HepG2 (cell line): Measurements from ENCODE around the gene EPHA3. TPM values are rescaled to one million over a fixed set of nuclear protein-coding genes. Genes with fewer than 3 reads are reported as not detected.

Experiments used
- ATAC-seq: fragments of 200-7000 bp; cut with Tn5 transposase; 3 replicates; pipeline ENCODE4 v1.9.1; 2020; ENCODE audit warnings: mild to moderate bottlenecking, moderate library complexity
- BruUV-seq: library from RNA; stranded (reverse); fragments of 400-500 nt; replicated peaks from 2 replicates; lab custom pipeline; 2021; lab: Mats Ljungman, UMichigan
- CTCF ChIA-PET: fragments of 300-600 bp; formaldehyde crosslinking; extraction: SDS; loops from one replicate; lab custom pipeline; 2021; ENCODE audit warnings: low total read pairs, inconsistent platforms, low intra/inter-chr PET ratio; lab: Yijun Ruan, JAX
- POLR2A ChIA-PET: fragments of 350-600 bp; sonication (Branson Sonifier 250); formaldehyde crosslinking; loops from one replicate; lab custom pipeline; 2020; ENCODE audit warnings: antibody characterized with exemption, inconsistent platforms; lab: Yijun Ruan, JAX
- DNase-seq: peaks from one replicate; pipeline ENCODE4 v3.0.0-alpha.2; 2015; ENCODE audit warnings: low spot score
- FAIRE-seq: peaks from 3 replicates; lab custom pipeline; 2011; peaks lifted over from hg19 to GRCh38; lab: Jason Lieb, UNC
- H2AFZ ChIP-seq: one replicate; pipeline ENCODE4 v1.6.1; 2011; ENCODE audit warnings: low read length, inconsistent platforms
- H3K27ac ChIP-seq: fragments of 300-600 bp; 3 replicates; pipeline ENCODE4 v1.8.0; 2011; ENCODE audit warnings: mixed run types, mild to moderate bottlenecking, mixed read lengths, low read length, inconsistent platforms; ENCODE audit not compliant: insufficient read depth; ENCODE audit errors: extremely low read length
- H3K27me3 ChIP-seq, 2 experiments: fragments of 200-600 bp in 1 of 2; 2 replicates in 1 of 2; 3 replicates in 1 of 2; pipeline versions ENCODE4 v1.6.0 to v1.8.0; 2011; ENCODE audit warnings: low read length in 2 of 2, mild to moderate bottlenecking in 2 of 2, moderate library complexity in 2 of 2, inconsistent platforms in 1 of 2; ENCODE audit not compliant: insufficient read depth in 2 of 2, control insufficient read depth in 1 of 2
- H3K36me3 ChIP-seq, 2 experiments: fragments of 200-600 bp in 1 of 2; replicated peaks in 1 of 2; 2 replicates in 1 of 2; 3 replicates in 1 of 2; pipeline versions ENCODE4 v1.5.1 to v1.8.0; 2011; ENCODE audit warnings: low read length in 2 of 2, inconsistent platforms in 1 of 2; ENCODE audit not compliant: insufficient read depth in 2 of 2, control insufficient read depth in 1 of 2
- H3K4me1 ChIP-seq: 2 replicates; pipeline ENCODE4 v1.5.1; 2012; ENCODE audit warnings: low read length, inconsistent platforms; ENCODE audit not compliant: insufficient read depth
- H3K4me2 ChIP-seq: 2 replicates; pipeline ENCODE4 v1.6.0; 2011; ENCODE audit warnings: low read depth, low read length, inconsistent platforms
- H3K4me3 ChIP-seq, 3 experiments: fragments of 200-600 bp in 1 of 3; sonication (generic), shearing (Covaris generic) in 1 of 3; replicated peaks in 1 of 3; 2 replicates each; pipeline ENCODE4 v1.5.1; 2011 to 2016; ENCODE audit warnings: low read length in 3 of 3, inconsistent platforms in 2 of 3, low read depth in 2 of 3, mild to moderate bottlenecking in 2 of 3, control low read depth in 1 of 3, mixed read lengths in 1 of 3; ENCODE audit not compliant: insufficient read depth in 1 of 3
- H3K79me2 ChIP-seq: one replicate; pipeline ENCODE4 v1.6.1; 2011; ENCODE audit warnings: low read length, inconsistent platforms; ENCODE audit not compliant: insufficient read depth
- H3K9ac ChIP-seq: 2 replicates; pipeline ENCODE4 v1.6.0; 2011; ENCODE audit warnings: mild to moderate bottlenecking, low read depth, low read length, inconsistent platforms; ENCODE audit not compliant: insufficient read depth
- H3K9me3 ChIP-seq: 2 replicates; pipeline ENCODE4 v1.5.1; 2012; ENCODE audit warnings: mild to moderate bottlenecking, low read length
- H4K20me1 ChIP-seq: 2 replicates; pipeline ENCODE4 v1.6.0; 2011; ENCODE audit warnings: inconsistent platforms, mild to moderate bottlenecking, low read length, moderate library complexity; ENCODE audit not compliant: insufficient read depth
- FOXM1 ChIP-seq: sonication (generic); formaldehyde crosslinking; IDR thresholded peaks from 2 replicates; pipeline ENCODE4 v1.5.0; 2020; ENCODE audit warnings: missing genetic modification reagents
- GLI4 ChIP-seq: sonication (generic); formaldehyde crosslinking; IDR thresholded peaks from 2 replicates; pipeline ENCODE4 v1.5.1; 2020; ENCODE audit warnings: missing genetic modification reagents, mild to moderate bottlenecking, moderate library complexity, borderline replicate concordance
- HIVEP1 ChIP-seq: sonication (generic); formaldehyde crosslinking; IDR thresholded peaks from 2 replicates; pipeline ENCODE4 v1.4.0; 2020; ENCODE audit warnings: mild to moderate bottlenecking, missing genetic modification reagents
- HMGA1 ChIP-seq: sonication (generic); formaldehyde crosslinking; conservative IDR thresholded peaks from 2 replicates; pipeline ENCODE4 v1.4.0; 2020; ENCODE audit warnings: missing genetic modification reagents
- RELA ChIP-seq: sonication (generic); formaldehyde crosslinking; IDR thresholded peaks from 2 replicates; pipeline ENCODE4 v1.4.0; 2020; ENCODE audit warnings: missing genetic modification reagents
- STAT5B ChIP-seq: sonication (generic); formaldehyde crosslinking; IDR thresholded peaks from 2 replicates; pipeline ENCODE4 v1.4.0; 2020; ENCODE audit warnings: missing genetic modification reagents
- SYNCRIP ChIP-seq: fragments of 200-400 bp; formaldehyde crosslinking; IDR thresholded peaks from 2 replicates; pipeline ENCODE4 v1.6.1; 2018; ENCODE audit warnings: mild to moderate bottlenecking, low read depth, low read length; ENCODE audit not compliant: insufficient read depth
- ZFY ChIP-seq: sonication (generic); formaldehyde crosslinking; IDR thresholded peaks from 2 replicates; pipeline ENCODE4 v1.4.0; 2020; ENCODE audit warnings: missing genetic modification reagents
- ZNF17 ChIP-seq: sonication (generic); formaldehyde crosslinking; IDR thresholded peaks from 2 replicates; pipeline ENCODE4 v1.5.0; 2020; ENCODE audit warnings: mild to moderate bottlenecking, missing genetic modification reagents
- ZNF274 ChIP-seq: sonication (generic); formaldehyde crosslinking; IDR thresholded peaks from 2 replicates; pipeline ENCODE4 v1.5.1; 2020; ENCODE audit warnings: mild to moderate bottlenecking, missing genetic modification reagents
- ZNF737 ChIP-seq: sonication (generic); formaldehyde crosslinking; IDR thresholded peaks from 2 replicates; pipeline ENCODE4 v1.5.0; 2020; ENCODE audit warnings: missing genetic modification reagents, mild to moderate bottlenecking, borderline replicate concordance
- ZNF891 ChIP-seq: sonication (generic); formaldehyde crosslinking; IDR thresholded peaks from 2 replicates; pipeline ENCODE4 v1.5.0; 2020; ENCODE audit warnings: mild to moderate bottlenecking, missing genetic modification reagents
- WGBS: methylation state at CpG from one replicate; pipeline ENCODE4 v1.1.6; 2017; ENCODE audit warnings: low lambda C conversion rate; 5-methylcytosine and 5-hydroxymethylcytosine counted together
- in situ Hi-C: cut with HindIII; loops from 2 replicates; pipeline ENCODE4 v1.10.0; 2017; ENCODE audit warnings: low pct_unique_long_range_greater_than_20kb; ENCODE audit not compliant: extremely low pct_ligation_motif_present
- intact Hi-C: fragments of 100-400 bp; cut with micrococcal nuclease; formaldehyde crosslinking; loops from one replicate; pipeline ENCODE4 v1.10.0; 2022; ENCODE audit not compliant: unreplicated experiment
- polyA plus RNA-seq, 8 experiments: library from polyadenylated mRNA; depleted of rRNA in 3 of 8; stranded (reverse) in 7 of 8; unstranded in 1 of 8; fragments of >200 nt; fragmentation: Illumina TruSeq in 4 of 8; extraction: Trizol in 4 of 8; gene quantifications; 2 replicates each; pipeline versions ENCODE4 v1.2.1 to v1.2.3, GENCODE V29; 2011 to 2016; ENCODE audit warnings: low read depth in 4 of 8, missing spikeins in 1 of 8, mixed read lengths in 1 of 8; ENCODE audit not compliant: insufficient read depth in 1 of 8
- total RNA-seq, 5 experiments: library from RNA; depleted of rRNA; stranded (reverse); fragments of >200 nt; fragmentation: Illumina TruSeq; extraction: Trizol; gene quantifications; 2 replicates each; pipeline ENCODE4 v1.2.3, GENCODE V29; 2016; ENCODE audit warnings: low read depth in 1 of 5
- TF ChIP-seq, protein P1 (sequence below): sonication (generic); formaldehyde crosslinking; IDR thresholded peaks from 2 replicates; pipeline ENCODE4 v1.4.0; 2020; ENCODE audit warnings: mild to moderate bottlenecking, missing genetic modification reagents
- TF ChIP-seq, protein P2 (sequence below), 2 experiments: IDR thresholded peaks; 2 replicates each; pipeline ENCODE4 v1.6.1; 2011 to 2012; ENCODE audit warnings: low read length in 2 of 2, borderline replicate concordance in 1 of 2, low read depth in 1 of 2, mild to moderate bottlenecking in 1 of 2, moderate library complexity in 1 of 2

The EPHA3 gene
- total and polyA plus RNA-seq, 2 of the 13 experiments (the other 11 are each of a cell fraction or from before 2014, with no cell fraction given), result 0.01 TPM; not detected in 1

DNA sequence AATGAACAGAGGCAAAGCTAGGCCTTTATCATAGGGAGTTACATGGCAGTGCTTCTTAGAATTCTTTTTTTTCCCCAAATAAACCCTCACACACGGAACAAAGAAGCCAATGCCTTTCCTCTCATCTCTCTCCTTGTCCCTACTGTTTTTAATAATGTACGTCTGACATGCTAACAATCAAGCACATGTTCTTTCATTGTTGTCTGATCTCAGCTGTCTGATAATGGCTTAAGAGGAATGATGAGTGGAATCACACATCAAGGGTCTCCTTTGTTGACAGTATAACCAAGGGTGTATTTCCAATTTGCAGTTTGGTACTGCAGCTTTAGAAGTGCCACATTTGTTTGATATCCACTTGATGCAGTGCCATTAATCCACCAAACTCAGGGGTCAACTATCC, 34.8 kb upstream of the EPHA3 start:
- Histone ChIP-seq H3K4me2 (no peak overlapping the region), H3K4me3 (no peak overlapping the region), H3K36me3 (no peaks in the 10 kb centered on the region), H3K27me3 (no peaks in the 10 kb centered on the region), H3K4me1 (no peaks in the 10 kb centered on the region), H3K79me2 (no peaks in the 10 kb centered on the region), H3K9ac (no peak overlapping the region), H4K20me1 (no peaks in the 10 kb centered on the region), H3K27ac (no peak overlapping the region), H2AFZ (no peak overlapping the region), H3K9me3 (no peaks in the 10 kb centered on the region)
- intact Hi-C loops (no loop called here), in situ Hi-C loops (no loop called here)
- no peak for ATAC-seq
- ChIA-PET CTCF (no interaction called here), POLR2A (no interaction called here)
- no TSS peak for BruUV-seq
- no peak for FAIRE-seq
- DNase-seq, result no peak
- no peak for TF ChIP-seq STAT5B (CRISPR knock-in tag)
- TF ChIP-seq, protein P1, sequence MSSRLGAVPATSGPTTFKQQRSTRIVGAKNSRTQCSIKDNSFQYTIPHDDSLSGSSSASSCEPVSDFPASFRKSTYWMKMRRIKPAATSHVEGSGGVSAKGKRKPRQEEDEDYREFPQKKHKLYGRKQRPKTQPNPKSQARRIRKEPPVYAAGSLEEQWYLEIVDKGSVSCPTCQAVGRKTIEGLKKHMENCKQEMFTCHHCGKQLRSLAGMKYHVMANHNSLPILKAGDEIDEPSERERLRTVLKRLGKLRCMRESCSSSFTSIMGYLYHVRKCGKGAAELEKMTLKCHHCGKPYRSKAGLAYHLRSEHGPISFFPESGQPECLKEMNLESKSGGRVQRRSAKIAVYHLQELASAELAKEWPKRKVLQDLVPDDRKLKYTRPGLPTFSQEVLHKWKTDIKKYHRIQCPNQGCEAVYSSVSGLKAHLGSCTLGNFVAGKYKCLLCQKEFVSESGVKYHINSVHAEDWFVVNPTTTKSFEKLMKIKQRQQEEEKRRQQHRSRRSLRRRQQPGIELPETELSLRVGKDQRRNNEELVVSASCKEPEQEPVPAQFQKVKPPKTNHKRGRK (CRISPR knock-in tag), result no peak
- TF ChIP-seq ZNF17 (CRISPR knock-in tag), result no peak
- no peak for TF ChIP-seq GLI4
- TF ChIP-seq ZNF891, result no peak
- no peak for TF ChIP-seq ZFY
- no peak for TF ChIP-seq ZNF737 (CRISPR knock-in tag)
- TF ChIP-seq, protein P2, sequence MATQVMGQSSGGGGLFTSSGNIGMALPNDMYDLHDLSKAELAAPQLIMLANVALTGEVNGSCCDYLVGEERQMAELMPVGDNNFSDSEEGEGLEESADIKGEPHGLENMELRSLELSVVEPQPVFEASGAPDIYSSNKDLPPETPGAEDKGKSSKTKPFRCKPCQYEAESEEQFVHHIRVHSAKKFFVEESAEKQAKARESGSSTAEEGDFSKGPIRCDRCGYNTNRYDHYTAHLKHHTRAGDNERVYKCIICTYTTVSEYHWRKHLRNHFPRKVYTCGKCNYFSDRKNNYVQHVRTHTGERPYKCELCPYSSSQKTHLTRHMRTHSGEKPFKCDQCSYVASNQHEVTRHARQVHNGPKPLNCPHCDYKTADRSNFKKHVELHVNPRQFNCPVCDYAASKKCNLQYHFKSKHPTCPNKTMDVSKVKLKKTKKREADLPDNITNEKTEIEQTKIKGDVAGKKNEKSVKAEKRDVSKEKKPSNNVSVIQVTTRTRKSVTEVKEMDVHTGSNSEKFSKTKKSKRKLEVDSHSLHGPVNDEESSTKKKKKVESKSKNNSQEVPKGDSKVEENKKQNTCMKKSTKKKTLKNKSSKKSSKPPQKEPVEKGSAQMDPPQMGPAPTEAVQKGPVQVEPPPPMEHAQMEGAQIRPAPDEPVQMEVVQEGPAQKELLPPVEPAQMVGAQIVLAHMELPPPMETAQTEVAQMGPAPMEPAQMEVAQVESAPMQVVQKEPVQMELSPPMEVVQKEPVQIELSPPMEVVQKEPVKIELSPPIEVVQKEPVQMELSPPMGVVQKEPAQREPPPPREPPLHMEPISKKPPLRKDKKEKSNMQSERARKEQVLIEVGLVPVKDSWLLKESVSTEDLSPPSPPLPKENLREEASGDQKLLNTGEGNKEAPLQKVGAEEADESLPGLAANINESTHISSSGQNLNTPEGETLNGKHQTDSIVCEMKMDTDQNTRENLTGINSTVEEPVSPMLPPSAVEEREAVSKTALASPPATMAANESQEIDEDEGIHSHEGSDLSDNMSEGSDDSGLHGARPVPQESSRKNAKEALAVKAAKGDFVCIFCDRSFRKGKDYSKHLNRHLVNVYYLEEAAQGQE (IDR thresholded peaks at IDR 0.05; ENCODE audit: borderline replicate concordance in 1 of 2, low read depth in 1 of 2, low read length in 2 of 2), result no peak
- TF ChIP-seq HIVEP1 (CRISPR knock-in tag), result no peak
- no peak for TF ChIP-seq HMGA1
- no peak for TF ChIP-seq RELA (CRISPR knock-in tag)
- TF ChIP-seq SYNCRIP, result no peak
- TF ChIP-seq ZNF274, result no peak
- TF ChIP-seq FOXM1 (CRISPR knock-in tag), result no peak
- WGBS, result 3% methylated on average over 2 of the region's 2 CpGs
